Skin epidermis (tissue), 12 donors: Measurements from ENCODE around the gene PRDM5.

Experiments
- H3K27ac ChIP-seq, 21 experiments: fragments of 200-600 bp; sonication (generic) in 11 of 21; one replicate each; pipeline ENCODE4 v1.5.0; 2020; ENCODE audit warnings: mild to moderate bottlenecking in 3 of 21, inconsistent platforms in 2 of 21, moderate library complexity in 2 of 21
- H3K4me3 ChIP-seq, 7 experiments: fragments of 200-600 bp; sonication (generic) in 2 of 7; one replicate each; pipeline ENCODE4 v1.5.0; 2020; ENCODE audit warnings: inconsistent platforms in 2 of 7, mild to moderate bottlenecking in 2 of 7, moderate library complexity in 1 of 7

Gene PRDM5

GRCh38 chr4:120830204-120830603 lies 92.3 kb downstream of the PRDM5 start:
- Histone ChIP-seq H3K27ac (no peak overlapping the region), H3K4me3 (no peak overlapping the region)

- H3K27ac ChIP-seq, result no peak overlapping the region
These were observed 93.3 kb downstream of the PRDM5 start for GRCh38 chr4:120829113-120829831.

GRCh38 chr4:120826853-120827252 lies 95.7 kb downstream of the PRDM5 start:
- no peak overlapping the region for H3K4me3 ChIP-seq
- no peak overlapping the region for H3K27ac ChIP-seq

More at GRCh38 chr4:120829113-120829831, 93.3 kb downstream of the PRDM5 start:
- H3K4me3 ChIP-seq, result no peak overlapping the region

- H3K4me3 ChIP-seq, result no peak overlapping the region
- H3K27ac ChIP-seq, result no peak overlapping the region
These were observed 96.1 kb downstream of the PRDM5 start for GRCh38 chr4:120826449-120826848.

GRCh38 chr4:120824946-120825345 lies 97.6 kb downstream of the PRDM5 start:
- Histone ChIP-seq H3K27ac (no peak overlapping the region), H3K4me3 (no peak overlapping the region)

GRCh38 chr4:120821977-120822376 lies 100.5 kb downstream of the PRDM5 start:
- Histone ChIP-seq H3K27ac (no peak overlapping the region), H3K4me3 (no peak overlapping the region)

- H3K4me3 ChIP-seq, result no peak overlapping the region
- H3K27ac ChIP-seq, result no peak overlapping the region
These were observed 101.5 kb downstream of the PRDM5 start for GRCh38 chr4:120821029-120821428.

GRCh38 chr4:120819805-120820437 lies 102.6 kb downstream of the PRDM5 start:
- no peak overlapping the region for H3K27ac ChIP-seq
- H3K4me3 ChIP-seq, result no peak overlapping the region

- peak overlapping the region in 11 of 21 experiments; percentile 0 to 75 (median 28) for H3K27ac ChIP-seq
- peak overlapping the region in 3 of 7 experiments; percentile 10 to 23 (median 14) for H3K4me3 ChIP-seq
These were observed 106.1 kb downstream of the PRDM5 start for GRCh38 chr4:120816296-120816965.

GRCh38 chr4:120815361-120815760 lies 107.2 kb downstream of the PRDM5 start:
- no peak overlapping the region for H3K4me3 ChIP-seq
- H3K27ac ChIP-seq, result peak overlapping the region in 1 of 21 experiments; percentile 26

GRCh38 chr4:120814886-120815285 lies 107.6 kb downstream of the PRDM5 start:
- Histone ChIP-seq H3K27ac (no peak overlapping the region), H3K4me3 (no peak overlapping the region)

- Histone ChIP-seq H3K27ac (no peak overlapping the region), H3K4me3 (no peak overlapping the region)
These were observed 110.3 kb downstream of the PRDM5 start for GRCh38 chr4:120812216-120812615.

- no peak overlapping the region for H3K4me3 ChIP-seq
- H3K27ac ChIP-seq, result no peak overlapping the region
These were observed 113.0 kb downstream of the PRDM5 start for GRCh38 chr4:120809518-120809917.

GRCh38 chr4:120808475-120809141 lies 113.9 kb downstream of the PRDM5 start:
- Histone ChIP-seq H3K27ac (no peak overlapping the region), H3K4me3 (no peak overlapping the region)

- no peak overlapping the region for H3K4me3 ChIP-seq
- no peak overlapping the region for H3K27ac ChIP-seq
These were observed 121.3 kb downstream of the PRDM5 start for GRCh38 chr4:120801137-120801758.

GRCh38 chr4:120798570-120798969 lies 124.0 kb downstream of the PRDM5 start:
- H3K4me3 ChIP-seq, result no peak overlapping the region
- H3K27ac ChIP-seq, result no peak overlapping the region

- no peak overlapping the region for H3K4me3 ChIP-seq
- no peak overlapping the region for H3K27ac ChIP-seq
These were observed 126.3 kb downstream of the PRDM5 start for GRCh38 chr4:120796271-120796670.

- H3K4me3 ChIP-seq, result no peak overlapping the region
- no peak overlapping the region for H3K27ac ChIP-seq
These were observed 137.3 kb downstream of the PRDM5 start for GRCh38 chr4:120785202-120785601.

- H3K4me3 ChIP-seq, result no peak overlapping the region
- no peak overlapping the region for H3K27ac ChIP-seq
These were observed 145.1 kb downstream of the PRDM5 start for GRCh38 chr4:120777459-120777858.

- Histone ChIP-seq H3K27ac (no peak overlapping the region), H3K4me3 (no peak overlapping the region)
These were observed 147.1 kb downstream of the PRDM5 start for GRCh38 chr4:120775431-120775830.
